ENCODE data around the gene ACY1. TPM values are rescaled to one million over a fixed set of nuclear protein-coding genes. Genes with fewer than 3 reads are reported as not detected.

The ACY1 gene
- total RNA-seq, 2 experiments from 2014 or later: 61.8 to 64.5 TPM

- ATAC-seq (no peak), DNase-seq (no peak)
- intact Hi-C loops (cut with micrococcal nuclease): no loop called here
- Mint-ChIP-seq H3K36me3 (ENCODE audit: low read depth) (peaks cover 3% of the 10 kb centered on the region), H3K9me3 (no peaks in the 10 kb centered on the region), H3K4me1 (ENCODE audit: low read depth) (peaks cover 6% of the 10 kb centered on the region), H3K27ac (no peak overlapping the region), H3K27me3 (peaks cover 9% of the 10 kb centered on the region), H3K4me3 (no peak overlapping the region)
- CTCF ChIA-PET: interaction anchor here (2.0 kb wide), 1 partner anchor 13 kb away, joined by 8 read pairs; the partner anchor contains the start of gene ABHD14B
- POLR2A ChIA-PET: interaction anchor here (0.7 kb wide), 1 partner anchor 18 kb away, joined by 3 read pairs; no protein-coding TSS in a partner anchor
- TF ChIP-seq CTCF (IDR thresholded peaks at IDR 0.05): no peak
These were observed 22.3 kb upstream of the ACY1 start for GRCh38 chr3:51961011-51961410.

GRCh38 chr3:51961602-51962569 lies 21.4 kb upstream of the ACY1 start:
- H3K27ac Mint-ChIP-seq: no peak overlapping the region
- ChIA-PET CTCF (interaction anchor here (1.2 to 2.0 kb wide), 2 partner anchors 12 to 20 kb away, joined by 7 to 8 read pairs; partner anchors contain the start of genes ABHD14B, PARP3 and RRP9), POLR2A (interaction anchor here (0.6 to 2.4 kb wide), 7 partner anchors 11 to 34 kb away, joined by 3 to 11 read pairs (median 4); partner anchors contain the start of genes ABHD14B, PARP3 and RPL29)

GRCh38 chr3:51962854-51963530 lies 20.3 kb upstream of the ACY1 start:
- DNase-seq: no peak
- no peak overlapping the region for H3K4me3 Mint-ChIP-seq
- H3K9me3 Mint-ChIP-seq: no peaks in the 10 kb centered on the region
- CTCF ChIA-PET: interaction anchor here (1.2 to 2.0 kb wide), 3 partner anchors 9 to 21 kb away, joined by 4 to 8 read pairs (median 7); partner anchors contain the start of genes ABHD14B, PARP3 and RRP9
- H3K27ac Mint-ChIP-seq: no peak overlapping the region
- TF ChIP-seq CTCF (IDR thresholded peaks at IDR 0.05): no peak
- H3K27me3 Mint-ChIP-seq: no peaks in the 10 kb centered on the region
- H3K36me3 Mint-ChIP-seq (ENCODE audit: low read depth): peaks cover 3% of the 10 kb centered on the region
- ATAC-seq: no peak
- H3K4me1 Mint-ChIP-seq (ENCODE audit: low read depth): peaks cover 4% of the 10 kb centered on the region
- POLR2A ChIA-PET: interaction anchor here (0.6 to 2.4 kb wide), 6 partner anchors 10 to 33 kb away, joined by 3 to 11 read pairs (median 3); partner anchors contain the start of genes ABHD14A, ABHD14B, PARP3 and RPL29
- intact Hi-C loops (cut with micrococcal nuclease): no loop called here

More at GRCh38 chr3:51961602-51962569, 21.4 kb upstream of the ACY1 start:
- ATAC-seq (no peak), DNase-seq (no peak)
- Mint-ChIP-seq H3K27me3 (peaks cover 3% of the 10 kb centered on the region), H3K9me3 (no peaks in the 10 kb centered on the region), H3K36me3 (ENCODE audit: low read depth) (peaks cover 3% of the 10 kb centered on the region), H3K4me3 (no peak overlapping the region), H3K4me1 (ENCODE audit: low read depth) (peaks cover 3% of the 10 kb centered on the region)
- TF ChIP-seq CTCF (IDR thresholded peaks at IDR 0.05): no peak
- intact Hi-C loops (cut with micrococcal nuclease): no loop called here

GRCh38 chr3:51963951-51964451 lies 19.3 kb upstream of the ACY1 start:
- H3K4me3 Mint-ChIP-seq: no peak overlapping the region
- no peaks in the 10 kb centered on the region for H3K9me3 Mint-ChIP-seq
- peaks cover 7% of the 10 kb centered on the region for H3K4me1 Mint-ChIP-seq (ENCODE audit: low read depth)
- no peak for DNase-seq
- no peak overlapping the region for H3K27ac Mint-ChIP-seq
- intact Hi-C loops (cut with micrococcal nuclease): no loop called here
- POLR2A ChIA-PET: interaction anchor here (1.2 to 2.4 kb wide), 3 partner anchors 9 to 11 kb away, joined by 3 to 11 read pairs (median 5); partner anchors contain the start of genes ABHD14A and ABHD14B
- no peaks in the 10 kb centered on the region for H3K27me3 Mint-ChIP-seq
- no peak for ATAC-seq
- CTCF ChIA-PET: interaction anchor here (1.1 to 2.7 kb wide), 3 partner anchors 10 to 165 kb away, joined by 3 to 12 read pairs (median 4); partner anchors contain the start of gene ABHD14B
- H3K36me3 Mint-ChIP-seq (ENCODE audit: low read depth): no peaks in the 10 kb centered on the region
- no peak for TF ChIP-seq CTCF (IDR thresholded peaks at IDR 0.05)

All from activated CD8-positive, alpha-beta T cell treated with anti-CD3 and anti-CD28 coated beads for 36 hours (primary cell).